Kidney (tissue), 14 donors: ENCODE data around the gene PGM1. TPM values are rescaled to one million over a fixed set of nuclear protein-coding genes. Genes with fewer than 3 reads are reported as not detected.

Source experiments
- DNase-seq, 5 donors: peaks; one replicate each; pipeline ENCODE4 v3.0.0-alpha.2; 2013 to 2020
- FAIRE-seq: peaks from 2 replicates; lab custom pipeline; 2012; peaks lifted over from hg19 to GRCh38; lab: Jason Lieb, UNC
- H3K27ac ChIP-seq, 2 donors: one replicate each; pipeline ENCODE4 v1.7.0; 2013; ENCODE audit warnings: low read depth in 2 of 2, low read length in 2 of 2, inconsistent platforms in 1 of 2
- H3K27me3 ChIP-seq: one replicate; pipeline ENCODE4 v1.7.1; 2013; ENCODE audit warnings: low read length, inconsistent platforms; ENCODE audit not compliant: control insufficient read depth, insufficient read depth
- H3K36me3 ChIP-seq, 3 donors: one replicate each; pipeline versions ENCODE4 v1.7.0 to v1.7.1; 2013; ENCODE audit warnings: low read length in 3 of 3, control low read depth in 1 of 3, inconsistent platforms in 1 of 3; ENCODE audit not compliant: insufficient read depth in 3 of 3, control insufficient read depth in 2 of 3
- H3K4me1 ChIP-seq, 3 donors: one replicate each; pipeline versions ENCODE4 v1.7.0 to v1.7.1; 2013; ENCODE audit warnings: low read length in 3 of 3, inconsistent platforms in 1 of 3, low read depth in 1 of 3; ENCODE audit not compliant: control insufficient read depth in 2 of 3, insufficient read depth in 2 of 3
- H3K4me3 ChIP-seq, 3 donors: one replicate each; pipeline versions ENCODE4 v1.7.0 to v1.8.1; 2013; ENCODE audit warnings: low read length in 3 of 3, control low read depth in 1 of 3, inconsistent platforms in 1 of 3
- H3K9ac ChIP-seq, 3 donors: one replicate each; pipeline versions ENCODE4 v1.7.0 to v1.7.1; 2013; ENCODE audit warnings: low read length in 3 of 3, control low read depth in 1 of 3, inconsistent platforms in 1 of 3
- H3K9me3 ChIP-seq, 3 donors: one replicate each; pipeline versions ENCODE4 v1.7.0 to v1.7.1; 2013; ENCODE audit warnings: low read length in 3 of 3, control low read depth in 1 of 3, inconsistent platforms in 1 of 3; ENCODE audit not compliant: control insufficient read depth in 2 of 3, insufficient read depth in 1 of 3
- intact Hi-C: fragments of 100-400 bp; cut with DNase I; formaldehyde crosslinking; loops from one replicate; pipeline ENCODE4 v1.11.1; 2022
- polyA plus RNA-seq: library from polyadenylated mRNA; stranded (reverse); fragments of 350-450 nt; fragmentation: Illumina TruSeq; extraction: RNeasy Lipid Tissue Mini Kit (QIAGEN cat#74804); gene quantifications from one replicate; pipeline ENCODE4 v1.2.3, GENCODE V29; 2014; ENCODE audit warnings: low read depth, low replicate concordance; ENCODE audit not compliant: insufficient read depth
- total RNA-seq: library from RNA; stranded (reverse); fragmentation: NEBNext Ultra II Directional; extraction: Animal tissue kit (Norgen Biotek cat#: 25700); gene quantifications from one replicate; pipeline ENCODE4 v1.2.1, GENCODE V29; 2021
- TF ChIP-seq, protein P1 (sequence below): IDR thresholded peaks from 3 replicates; pipeline ENCODE4 v1.5.1; 2012; ENCODE audit warnings: mild to moderate bottlenecking, moderate library complexity, borderline replicate concordance; ENCODE audit not compliant: insufficient read depth; ENCODE audit errors: extremely low read depth
- donor health status: control.
- donor health status: control.
- donor health status: control.
- donor health status: control.
- donor health status: control.
- donor health status: DM: yes; HTN: yes; CAD: no.
- donor health status: Normal renal cell carcinoma (clear cell type).

The PGM1 gene
- total and polyA plus RNA-seq, 2 donors from 2014 or later: 40.3 to 59.3 TPM

DNA sequence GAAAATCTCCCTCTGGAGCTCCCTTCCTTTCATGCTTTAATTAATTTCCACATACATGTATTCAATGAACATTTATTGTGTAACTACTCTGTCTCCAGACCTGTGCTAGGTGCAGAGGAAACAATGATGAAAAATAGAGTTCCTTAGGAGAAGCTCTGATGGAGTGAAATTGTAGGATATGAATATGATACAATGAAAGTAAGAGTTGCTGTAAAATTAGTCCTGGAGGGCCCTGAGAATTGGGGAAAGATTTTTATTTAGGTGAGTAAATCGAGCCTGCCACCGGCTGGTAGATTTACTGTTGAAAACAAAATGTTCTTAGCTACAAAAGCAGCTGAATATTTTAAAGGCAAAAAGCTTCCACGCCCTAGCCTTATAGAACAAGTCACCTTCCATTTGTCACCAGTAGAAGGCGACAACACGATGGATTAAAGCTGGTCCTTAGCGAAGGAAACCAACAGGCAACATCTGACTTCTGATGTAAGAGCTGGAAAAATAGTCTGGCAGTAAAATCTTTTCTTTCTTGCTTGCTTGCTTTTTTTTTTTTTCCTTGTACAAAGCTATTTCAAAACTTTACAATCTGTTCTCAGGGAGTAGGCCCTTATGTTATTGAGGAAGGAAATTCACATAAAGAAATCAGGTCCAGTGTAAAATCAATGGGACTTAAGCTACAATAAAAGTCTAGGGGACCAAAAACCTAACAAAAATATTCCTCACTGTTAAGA, 98.7 kb downstream of the PGM1 start:
- Histone ChIP-seq H3K27ac (no peak overlapping the region), H3K9ac (no peak overlapping the region), H3K4me1 (no peaks in the 10 kb centered on the region), H3K4me3 (no peak overlapping the region), H3K27me3 (no peaks in the 10 kb centered on the region), H3K36me3 (no peaks in the 10 kb centered on the region), H3K9me3 (no peaks in the 10 kb centered on the region)
- peak; percentile 99 for FAIRE-seq
- TF ChIP-seq, protein P1, sequence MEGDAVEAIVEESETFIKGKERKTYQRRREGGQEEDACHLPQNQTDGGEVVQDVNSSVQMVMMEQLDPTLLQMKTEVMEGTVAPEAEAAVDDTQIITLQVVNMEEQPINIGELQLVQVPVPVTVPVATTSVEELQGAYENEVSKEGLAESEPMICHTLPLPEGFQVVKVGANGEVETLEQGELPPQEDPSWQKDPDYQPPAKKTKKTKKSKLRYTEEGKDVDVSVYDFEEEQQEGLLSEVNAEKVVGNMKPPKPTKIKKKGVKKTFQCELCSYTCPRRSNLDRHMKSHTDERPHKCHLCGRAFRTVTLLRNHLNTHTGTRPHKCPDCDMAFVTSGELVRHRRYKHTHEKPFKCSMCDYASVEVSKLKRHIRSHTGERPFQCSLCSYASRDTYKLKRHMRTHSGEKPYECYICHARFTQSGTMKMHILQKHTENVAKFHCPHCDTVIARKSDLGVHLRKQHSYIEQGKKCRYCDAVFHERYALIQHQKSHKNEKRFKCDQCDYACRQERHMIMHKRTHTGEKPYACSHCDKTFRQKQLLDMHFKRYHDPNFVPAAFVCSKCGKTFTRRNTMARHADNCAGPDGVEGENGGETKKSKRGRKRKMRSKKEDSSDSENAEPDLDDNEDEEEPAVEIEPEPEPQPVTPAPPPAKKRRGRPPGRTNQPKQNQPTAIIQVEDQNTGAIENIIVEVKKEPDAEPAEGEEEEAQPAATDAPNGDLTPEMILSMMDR: peak; percentile 90
- intact Hi-C loops: no loop called here
- DNase-seq: peak in 4 of 5 donors; percentile 55 to 97 (median 86)

DNA sequence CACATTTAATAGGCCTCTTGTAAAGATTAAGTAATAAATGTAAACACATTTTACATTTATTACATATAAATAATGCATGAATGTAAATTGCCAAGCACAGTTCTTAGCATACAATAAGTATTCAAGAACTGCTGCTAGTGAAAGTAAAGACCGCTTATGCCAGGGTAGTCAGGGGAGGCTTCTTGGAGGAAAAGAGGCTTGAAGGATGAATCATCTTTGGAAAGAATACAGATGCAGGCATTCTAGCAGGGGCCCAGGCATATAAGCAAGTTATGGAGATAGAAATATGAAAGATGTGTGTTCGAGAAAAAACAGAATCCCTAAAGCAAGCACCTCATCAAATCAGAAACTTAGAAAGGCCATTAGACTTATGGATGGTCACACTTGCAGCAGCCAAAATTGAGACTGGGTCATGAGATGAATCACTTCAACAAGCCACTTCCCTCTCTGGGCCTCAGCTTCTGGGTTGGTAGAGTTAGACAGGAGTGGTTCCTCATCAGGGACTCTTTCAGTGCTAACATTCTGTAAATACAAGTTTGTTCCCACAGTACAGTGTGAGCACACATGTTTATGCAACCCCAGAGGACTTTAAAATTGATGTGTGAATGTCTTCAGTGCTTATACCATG, 100.8 kb downstream of the PGM1 start:
- no peaks in the 10 kb centered on the region for H3K4me1 ChIP-seq
- no peaks in the 10 kb centered on the region for H3K9me3 ChIP-seq
- no peak overlapping the region for H3K4me3 ChIP-seq
- H3K27me3 ChIP-seq: no peaks in the 10 kb centered on the region
- no peak overlapping the region for H3K9ac ChIP-seq
- FAIRE-seq (no peak), DNase-seq (no peak)
- H3K27ac ChIP-seq: no peak overlapping the region
- H3K36me3 ChIP-seq: no peaks in the 10 kb centered on the region
- intact Hi-C loops: no loop called here
- TF ChIP-seq, protein P1: no peak

DNA sequence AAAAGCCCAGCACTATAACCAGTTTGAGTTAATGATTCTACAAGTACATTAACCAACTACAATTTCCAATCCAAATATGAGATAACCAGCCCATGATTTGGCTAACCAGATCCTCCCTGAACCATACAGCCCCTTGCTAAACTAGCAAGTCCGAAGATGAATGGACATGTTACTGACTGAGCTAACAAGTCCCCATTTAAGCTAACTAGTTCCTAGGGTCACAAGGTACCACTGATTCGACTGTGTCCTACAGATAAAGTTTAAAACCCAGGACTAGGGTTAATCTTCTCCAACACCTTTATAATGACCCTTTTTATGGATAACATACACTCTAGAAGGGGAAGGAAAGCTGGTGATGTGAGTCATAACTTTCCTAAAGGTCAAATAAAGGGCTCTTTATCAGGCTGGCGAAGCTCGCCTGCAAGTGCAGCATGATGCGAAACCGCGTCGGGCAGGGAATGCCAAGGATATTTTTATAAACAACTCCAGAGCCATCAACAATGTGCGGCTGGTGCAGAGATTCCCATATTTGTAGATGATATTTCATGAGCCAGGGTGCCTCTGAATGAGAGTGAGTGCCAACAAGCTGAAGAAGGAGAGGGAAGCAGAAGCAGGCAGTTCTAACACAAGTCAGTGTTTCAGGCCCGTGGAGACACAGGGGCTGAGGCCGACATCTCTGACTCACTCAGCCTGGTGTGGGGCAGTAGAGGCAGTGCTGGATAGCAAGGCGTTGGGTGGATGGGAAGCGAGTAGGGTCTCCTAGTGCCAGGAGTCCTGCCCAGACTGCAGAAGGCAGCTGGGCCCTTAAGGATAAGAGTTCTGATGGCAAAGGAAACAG, 105.0 kb downstream of the PGM1 start:
- Histone ChIP-seq H3K27me3 (no peaks in the 10 kb centered on the region), H3K36me3 (no peaks in the 10 kb centered on the region), H3K27ac (no peak overlapping the region), H3K4me3 (no peak overlapping the region), H3K9me3 (no peaks in the 10 kb centered on the region), H3K9ac (no peak overlapping the region), H3K4me1 (no peaks in the 10 kb centered on the region)
- intact Hi-C loops: no loop called here
- no peak for FAIRE-seq
- no peak for DNase-seq
- TF ChIP-seq, protein P1: no peak
